GM19035 (cell line): ENCODE data around the gene MMP15.
"Not testable (repeated sequence)": the region's sequence is repeated elsewhere in the genome, so short reads cannot be mapped to it uniquely, and the experiment has no call there.

ENCODE experiments used
- ATAC-seq: cut with Tn5 transposase; IDR thresholded peaks from one replicate; pipeline ENCODE4 v1.9.1; 2021; ENCODE audit not compliant: unreplicated experiment

MMP15 gene

GRCh38 chr16:57996406-57997175, 29.0 kb upstream of the MMP15 start:
- no peak for ATAC-seq

- ATAC-seq: no peak
Measured at GRCh38 chr16:57997176-57997527, 28.4 kb upstream of the MMP15 start.

GRCh38 chr16:57997528-57998265, 27.9 kb upstream of the MMP15 start:
- no peak for ATAC-seq

- ATAC-seq: no peak
Measured at GRCh38 chr16:57998486-57998885, 27.1 kb upstream of the MMP15 start.

GRCh38 chr16:57998992-57999365, 26.6 kb upstream of the MMP15 start:
- ATAC-seq: no peak

GRCh38 chr16:57999366-57999970, 26.1 kb upstream of the MMP15 start:
- ATAC-seq: no peak

- ATAC-seq: peak; percentile 25
Measured at GRCh38 chr16:57999971-58000705, 25.4 kb upstream of the MMP15 start, which contains the start of gene ZNF319. ZNF319 (minus strand) TSS chr16:58000672; CDS start chr16:57998265, 2,407 bp downstream.

- peak; percentile 81 for ATAC-seq
Measured at GRCh38 chr16:58000706-58001676, 24.6 kb upstream of the MMP15 start, which contains the start of gene USB1. USB1 (plus strand) TSS chr16:58001407; CDS start chr16:58001484, 77 bp downstream.

- peak; percentile 0 for ATAC-seq
Measured at GRCh38 chr16:58001781-58002415, 23.7 kb upstream of the MMP15 start.

- ATAC-seq: no peak
Measured at GRCh38 chr16:58002416-58002800, 23.1 kb upstream of the MMP15 start.

GRCh38 chr16:58002936-58003335, 22.6 kb upstream of the MMP15 start:
- ATAC-seq: no peak

- ATAC-seq: not testable (repeated sequence)
Measured at GRCh38 chr16:58004736-58005135, 20.8 kb upstream of the MMP15 start.

- ATAC-seq: no peak
Measured at GRCh38 chr16:58009856-58010416, 15.6 kb upstream of the MMP15 start.

- no peak for ATAC-seq
Measured at GRCh38 chr16:58010886-58011285, 14.7 kb upstream of the MMP15 start.

- ATAC-seq: no peak
Measured at GRCh38 chr16:58011652-58012051, 13.9 kb upstream of the MMP15 start.

GRCh38 chr16:58012481-58012880, 13.1 kb upstream of the MMP15 start:
- no peak for ATAC-seq

GRCh38 chr16:58013201-58013956, 12.2 kb upstream of the MMP15 start:
- no peak for ATAC-seq

GRCh38 chr16:58016840-58017446, 8.6 kb upstream of the MMP15 start:
- ATAC-seq: no peak
